ENCODE data around the gene TMEM200B. TPM values are rescaled to one million over a fixed set of nuclear protein-coding genes. Genes with fewer than 3 reads are reported as not detected.
"Not testable (repeated sequence)": the region's sequence is repeated elsewhere in the genome, so short reads cannot be mapped to it uniquely, and the experiment has no call there.

The TMEM200B gene
- polyA plus RNA-seq (ENCODE audit: insufficient read length in 10 of 10), result 10 to 100 TPM in 1 of 10 donors, 1 to 10 TPM in 9; 5.8 to 10.3 (median 7.7) TPM
- long read RNA-seq, donor 1, partial matches to known transcripts, result 0 of 2 reads
- long read RNA-seq, donor 1, other reads (novel, unspliced or antisense), result 0 of 2 reads
- long read RNA-seq, donor 2, result 0 reads
- long read RNA-seq, donor 3, result 0 reads
- long read RNA-seq, donor 4, partial matches to known transcripts, result 0 of 1 reads
- long read RNA-seq, donor 4, other reads (novel, unspliced or antisense), result 0 of 1 reads
- long read RNA-seq, donor 5, transcript TMEM200B-202 (2 exons, 2,501 nt), result major isoform, 6 of 6 reads
- long read RNA-seq, donor 5, partial matches to known transcripts, result 0 of 6 reads
- long read RNA-seq, donor 5, other reads (novel, unspliced or antisense), result 0 of 6 reads
- long read RNA-seq, donor 6, transcript TMEM200B-202 (2 exons, 2,501 nt), result major isoform, 5 of 5 reads
- long read RNA-seq, donor 6, partial matches to known transcripts, result 0 of 5 reads
- long read RNA-seq, donor 6, other reads (novel, unspliced or antisense), result 0 of 5 reads
- long read RNA-seq, donor 7, partial matches to known transcripts, result 0 of 1 reads
- long read RNA-seq, donor 7, other reads (novel, unspliced or antisense), result 0 of 1 reads
- long read RNA-seq, donor 8, partial matches to known transcripts, result 0 of 1 reads
- long read RNA-seq, donor 8, other reads (novel, unspliced or antisense), result 0 of 1 reads
- long read RNA-seq, donor 9, partial matches to known transcripts, result 0 of 1 reads
- long read RNA-seq, donor 9, other reads (novel, unspliced or antisense), result 0 of 1 reads

- peak in 1 of 3 donors; percentile 22 for DNase-seq
Observed at GRCh38 chr1:29123887-29124365, at the start of gene TMEM200B. TSS of gene TMEM200B (minus strand) at chr1:29123903. CDS start at chr1:29121828, 2,075 bp downstream.

DNA sequence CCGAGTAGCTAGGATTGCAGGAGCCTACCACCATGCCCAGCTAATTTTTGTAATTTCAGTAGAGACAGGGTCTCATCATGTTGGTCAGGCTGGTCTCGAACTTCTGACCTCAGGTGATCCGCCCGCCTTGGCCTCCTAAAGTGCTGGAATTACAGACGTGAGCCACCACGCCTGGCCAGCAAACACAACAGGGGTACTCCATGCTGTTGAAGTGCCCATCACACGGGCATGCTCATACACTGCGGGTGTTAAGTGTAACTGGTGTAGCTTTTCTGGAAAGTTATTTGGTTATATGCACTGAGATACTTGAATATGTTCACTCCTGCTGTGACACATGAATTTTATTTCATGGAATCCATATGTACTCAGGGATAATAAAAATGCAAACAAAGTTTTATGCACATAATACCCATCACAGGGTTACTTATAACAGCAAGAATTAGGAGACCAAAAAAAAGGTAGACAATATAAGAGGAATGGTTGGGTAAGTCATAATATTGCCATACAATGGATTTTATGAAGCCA is 48.8 kb upstream of the TMEM200B start:
- no peak for DNase-seq

DNA sequence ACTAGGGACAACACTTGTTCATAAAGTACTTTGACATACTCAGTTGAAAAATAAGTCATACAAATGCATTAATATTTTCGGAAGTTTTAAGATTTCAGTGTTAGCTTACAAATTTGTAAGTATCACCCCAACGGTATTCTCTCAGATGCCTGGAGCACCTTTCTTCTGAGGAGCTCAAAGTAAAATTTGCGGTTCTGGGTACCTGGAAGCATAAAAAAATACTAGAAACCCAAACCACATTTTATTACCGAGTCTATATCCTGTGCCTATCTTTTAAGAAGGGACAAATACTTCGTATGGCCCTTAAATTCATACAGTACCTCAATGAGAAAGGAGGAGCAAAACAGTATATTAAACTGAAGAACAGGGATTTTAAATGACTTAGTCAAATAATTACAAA is 47.8 kb upstream of the TMEM200B start:
- DNase-seq, result no peak

- no peak for DNase-seq
Observed at GRCh38 chr1:29171089-29171488, 47.4 kb upstream of the TMEM200B start.

GRCh38 chr1:29169976-29170375 is 46.3 kb upstream of the TMEM200B start:
- DNase-seq, result no peak

DNA sequence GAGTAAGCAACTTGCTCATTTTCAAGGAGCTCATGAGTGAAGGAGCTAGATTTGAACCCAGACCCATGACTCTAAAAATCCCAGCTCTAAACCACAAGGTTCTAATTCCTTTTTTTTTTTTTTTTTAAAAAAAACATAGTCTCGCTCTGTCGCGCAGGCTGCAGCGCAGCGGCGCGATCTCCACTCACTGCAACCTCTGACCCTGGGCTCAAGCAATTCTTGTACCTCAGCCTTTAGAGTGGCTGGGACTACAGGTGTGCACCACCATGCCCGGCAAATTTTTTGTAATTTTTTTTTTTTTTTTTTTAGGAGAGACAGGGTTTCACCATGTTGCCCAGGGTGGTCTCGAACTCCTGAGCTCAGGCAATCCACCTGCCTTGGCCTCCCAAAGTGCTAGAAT is 44.2 kb upstream of the TMEM200B start:
- DNase-seq, result no peak

DNA sequence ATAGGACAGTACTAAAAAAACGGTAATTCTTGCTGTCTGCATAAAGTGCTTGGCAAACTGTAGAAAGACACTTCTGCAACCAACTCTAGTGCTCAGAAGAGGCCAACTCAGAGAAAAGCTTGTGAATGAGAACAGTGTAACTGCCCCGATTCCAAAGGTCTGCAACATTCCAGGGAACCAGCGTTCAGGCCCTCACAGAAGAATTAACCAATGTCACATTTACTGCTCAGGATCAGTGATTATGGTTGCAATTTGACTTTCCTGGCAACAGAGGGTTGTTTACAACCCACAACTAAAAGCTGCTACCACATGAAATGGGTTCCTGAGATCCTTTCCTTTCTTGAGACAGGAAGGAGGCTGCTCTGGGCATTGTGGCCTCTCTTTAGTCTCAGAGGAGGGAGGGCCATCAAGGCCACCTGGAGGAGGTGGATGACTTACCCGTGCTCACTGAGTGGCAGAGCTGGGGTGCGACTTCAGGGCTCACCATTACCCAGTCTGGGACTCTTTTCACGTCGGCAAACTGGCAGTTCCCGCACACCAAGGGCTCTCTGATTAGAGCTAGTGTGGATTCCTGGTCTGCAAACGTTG is 42.7 kb upstream of the TMEM200B start:
- DNase-seq, result no peak

- no peak for DNase-seq
Observed at GRCh38 chr1:29164588-29164987, 40.9 kb upstream of the TMEM200B start.

GRCh38 chr1:29162476-29163138 is 38.9 kb upstream of the TMEM200B start:
- no peak for DNase-seq

DNA sequence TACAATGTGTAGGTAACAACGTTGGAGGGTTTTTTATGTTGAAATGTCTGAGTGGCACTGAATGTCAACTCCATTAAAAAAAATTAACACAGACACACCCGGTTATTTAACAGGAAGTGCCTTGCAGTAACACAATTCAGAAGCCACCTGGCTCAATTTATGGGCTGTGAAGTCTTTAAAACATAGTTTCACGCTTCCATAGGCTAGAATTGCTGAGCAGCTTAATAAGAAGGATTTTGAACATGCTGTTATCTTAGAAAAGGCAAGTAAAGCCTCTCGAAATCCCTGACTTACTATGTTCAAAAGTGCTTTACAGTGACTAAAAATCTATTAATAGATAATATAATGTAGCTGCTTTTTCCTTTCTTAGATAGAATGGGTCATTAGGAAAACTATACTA is 38.3 kb upstream of the TMEM200B start:
- no peak for DNase-seq

- no peak for DNase-seq
Observed at GRCh38 chr1:29159773-29160172, 36.1 kb upstream of the TMEM200B start.

DNA sequence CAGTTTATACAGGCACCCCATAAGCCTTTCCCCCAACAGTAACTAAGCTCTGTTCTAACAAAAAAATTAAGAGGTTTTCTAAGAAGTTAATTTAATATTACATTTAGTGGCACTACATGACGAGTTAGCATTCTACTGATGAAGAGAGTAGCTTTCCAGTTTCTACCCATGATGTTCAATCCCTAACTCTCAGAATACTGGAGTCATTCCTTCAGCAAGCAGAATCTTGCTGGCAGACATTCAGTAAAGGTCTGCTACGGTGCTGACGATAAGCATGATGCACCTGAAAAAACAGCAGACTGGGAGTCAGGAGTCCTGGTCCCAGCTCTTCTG is 33.5 kb upstream of the TMEM200B start:
- DNase-seq, result no peak

- DNase-seq, result peak in 2 of 3 donors; percentile 25 to 34
Observed at GRCh38 chr1:29156543-29157268, 33.0 kb upstream of the TMEM200B start.

- DNase-seq, result no peak
Observed at GRCh38 chr1:29152046-29152805, 28.5 kb upstream of the TMEM200B start.

GRCh38 chr1:29150346-29150745 is 26.6 kb upstream of the TMEM200B start:
- not testable (repeated sequence) for DNase-seq

- no peak for DNase-seq
Observed at GRCh38 chr1:29148656-29149491, 25.2 kb upstream of the TMEM200B start.

- peak in 1 of 3 donors; percentile 87 for DNase-seq
Observed at GRCh38 chr1:29145739-29146437, 22.2 kb upstream of the TMEM200B start.

DNA sequence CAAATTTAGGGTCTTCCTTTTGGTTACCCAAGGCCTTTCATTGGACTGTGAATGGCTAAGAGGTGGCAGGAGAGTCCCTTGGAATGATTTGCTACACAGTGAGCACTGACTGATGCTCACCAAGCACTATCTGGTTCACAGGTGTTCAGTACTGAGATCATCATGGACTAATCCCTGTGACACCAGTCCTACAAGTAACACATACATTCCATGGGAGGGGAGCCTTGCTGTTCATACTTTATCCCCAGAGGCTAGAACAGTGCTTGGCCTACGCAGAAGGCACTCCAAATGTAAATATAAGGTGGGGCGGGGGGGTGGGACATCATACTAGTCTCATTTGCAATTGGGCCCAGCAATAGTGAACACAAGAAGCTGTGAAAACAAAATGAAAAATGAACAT is 20.5 kb upstream of the TMEM200B start:
- no peak for DNase-seq

DNA sequence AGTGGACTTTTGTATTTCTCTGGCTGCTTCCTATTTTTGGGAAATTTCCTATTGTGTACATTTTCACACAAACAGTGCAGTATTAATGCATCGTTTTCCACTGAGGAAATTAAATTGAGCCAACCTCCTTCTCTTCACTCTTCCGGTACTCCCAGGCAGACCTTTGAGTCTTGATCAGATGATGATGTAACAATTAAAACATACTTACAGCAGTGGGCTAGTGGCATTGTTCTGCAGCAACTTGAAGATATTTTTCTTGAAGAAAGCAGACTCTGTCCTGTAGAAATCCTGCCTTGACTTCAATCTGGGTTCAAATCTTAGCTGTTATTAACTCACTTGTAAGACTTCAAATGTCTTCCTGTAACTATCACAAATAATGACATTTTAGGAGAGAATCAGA is 19.0 kb upstream of the TMEM200B start:
- no peak for DNase-seq

Measured in muscle of back (tissue), 13 donors.